SW 1271 (cell line): Measurements from ENCODE around the gene PGBD5.

Experiments used
- DNase-seq, 2 experiments: peaks; one replicate each; lab custom pipeline; 2025; lab: John Stamatoyannopoulos, UW

Gene PGBD5

DNA sequence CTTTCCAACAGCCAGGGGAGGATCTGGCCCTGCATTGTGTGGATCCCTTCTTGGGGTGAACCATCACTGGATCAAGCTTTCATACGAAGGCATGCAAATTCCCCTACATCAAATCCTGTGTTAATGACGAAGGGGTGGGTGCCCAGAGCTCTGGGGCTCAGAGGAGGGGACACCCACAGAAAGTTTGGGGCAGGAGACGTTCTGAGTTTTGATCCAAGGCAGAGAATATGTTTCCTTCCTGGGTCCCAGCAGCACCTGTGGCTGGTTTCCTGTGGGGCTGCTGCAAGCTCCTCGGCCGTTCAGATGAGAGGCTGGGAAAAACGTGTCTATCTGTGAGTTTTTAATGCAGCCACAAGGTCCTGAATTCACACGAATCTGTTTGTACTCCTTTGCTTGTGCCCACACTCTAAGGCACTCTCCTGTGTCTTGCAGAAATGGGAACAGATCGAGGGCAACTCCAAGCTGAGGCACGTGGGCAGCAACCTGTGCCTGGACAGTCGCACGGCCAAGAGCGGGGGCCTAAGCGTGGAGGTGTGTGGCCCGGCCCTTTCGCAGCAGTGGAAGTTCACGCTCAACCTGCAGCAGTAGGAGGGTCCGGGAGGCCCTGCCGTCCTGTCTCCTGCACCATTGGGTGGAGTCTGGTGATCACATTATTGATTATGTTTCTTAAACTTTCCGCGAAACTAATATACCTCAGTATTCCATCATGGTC lies 147.1 kb downstream of the PGBD5 start:
- no peak for DNase-seq

DNA sequence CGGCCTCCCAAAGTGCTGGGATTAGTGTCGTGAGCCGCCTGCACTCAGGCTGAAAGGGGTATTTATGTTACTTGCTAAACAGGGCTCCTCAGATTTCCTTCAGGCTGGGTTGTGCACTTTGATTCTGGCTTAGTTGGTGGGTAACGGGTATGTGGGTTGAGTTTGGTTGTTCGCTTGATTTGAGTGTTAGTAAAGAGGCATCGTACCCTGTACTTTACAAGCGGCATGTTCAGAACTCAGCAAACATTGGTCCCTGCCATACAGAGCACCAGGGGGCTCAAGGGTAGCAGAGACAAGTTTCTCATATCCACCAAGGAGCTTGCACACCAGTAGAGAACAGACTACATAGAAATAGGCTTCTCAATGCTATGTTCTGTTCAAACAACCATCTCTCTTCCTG lies 147.8 kb downstream of the PGBD5 start:
- no peak for DNase-seq

- no peak for DNase-seq
Measured at GRCh38 chr1:230277201-230278025, 148.7 kb downstream of the PGBD5 start.

GRCh38 chr1:230276401-230276800 lies 149.7 kb downstream of the PGBD5 start:
- DNase-seq: no peak

- DNase-seq: no peak
Measured at GRCh38 chr1:230274254-230274653, 151.9 kb downstream of the PGBD5 start.

- no peak for DNase-seq
Measured at GRCh38 chr1:230273141-230273710, 152.9 kb downstream of the PGBD5 start.

DNA sequence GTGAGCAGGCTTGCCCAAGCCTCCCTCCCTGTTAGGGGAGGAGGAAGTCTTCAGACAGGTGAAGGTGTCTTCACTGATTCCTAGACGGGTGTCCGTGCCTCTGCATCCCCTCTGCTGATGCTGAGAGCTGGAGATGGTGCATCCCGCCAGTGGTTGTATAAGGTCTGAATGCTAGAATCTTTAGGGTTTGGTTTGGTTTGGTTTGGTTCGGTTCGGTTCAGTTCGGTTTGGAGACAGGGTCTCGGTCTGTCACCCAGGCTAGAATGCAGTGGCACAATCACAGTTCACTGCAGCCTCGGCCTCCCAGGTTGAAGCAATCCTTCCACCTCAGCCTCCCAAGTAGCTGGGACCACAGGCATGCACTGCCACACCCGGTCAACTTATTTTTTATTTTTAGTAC lies 153.6 kb downstream of the PGBD5 start:
- DNase-seq: no peak

DNA sequence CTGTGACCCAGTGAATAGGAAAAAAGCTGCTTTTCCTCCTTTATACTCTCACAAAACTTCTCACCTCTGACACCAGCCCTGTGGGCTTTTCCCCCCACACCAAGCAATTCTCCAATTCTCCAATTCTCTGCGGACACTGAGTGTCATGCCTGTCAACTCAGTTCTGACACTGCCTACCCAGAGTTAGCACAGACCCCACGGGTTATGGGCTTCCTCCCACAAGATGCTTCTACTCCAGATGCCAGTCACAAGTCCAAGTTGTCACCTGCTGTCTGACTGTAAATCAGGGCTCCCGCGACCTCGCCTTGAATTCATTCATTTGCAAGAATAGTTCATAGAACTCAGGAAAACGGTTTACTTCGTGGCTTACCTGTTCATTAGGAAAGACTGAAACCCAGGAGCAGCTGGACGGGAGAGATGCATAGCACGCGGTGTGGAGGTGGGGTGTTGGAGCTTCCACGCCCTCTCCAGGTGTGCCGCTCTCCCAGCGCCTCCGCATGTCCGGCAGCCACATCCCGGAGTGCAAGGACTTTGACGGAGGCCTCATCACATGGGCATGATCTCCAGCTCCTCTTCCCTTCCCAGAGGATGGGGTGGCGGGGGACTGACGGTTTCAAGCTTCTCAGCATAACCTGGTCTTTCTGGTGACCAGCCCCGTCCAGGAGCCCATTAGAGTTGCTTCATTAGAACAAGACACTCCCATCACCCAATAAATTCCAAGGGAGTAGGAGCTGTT lies 154.7 kb downstream of the PGBD5 start:
- no peak for DNase-seq

DNA sequence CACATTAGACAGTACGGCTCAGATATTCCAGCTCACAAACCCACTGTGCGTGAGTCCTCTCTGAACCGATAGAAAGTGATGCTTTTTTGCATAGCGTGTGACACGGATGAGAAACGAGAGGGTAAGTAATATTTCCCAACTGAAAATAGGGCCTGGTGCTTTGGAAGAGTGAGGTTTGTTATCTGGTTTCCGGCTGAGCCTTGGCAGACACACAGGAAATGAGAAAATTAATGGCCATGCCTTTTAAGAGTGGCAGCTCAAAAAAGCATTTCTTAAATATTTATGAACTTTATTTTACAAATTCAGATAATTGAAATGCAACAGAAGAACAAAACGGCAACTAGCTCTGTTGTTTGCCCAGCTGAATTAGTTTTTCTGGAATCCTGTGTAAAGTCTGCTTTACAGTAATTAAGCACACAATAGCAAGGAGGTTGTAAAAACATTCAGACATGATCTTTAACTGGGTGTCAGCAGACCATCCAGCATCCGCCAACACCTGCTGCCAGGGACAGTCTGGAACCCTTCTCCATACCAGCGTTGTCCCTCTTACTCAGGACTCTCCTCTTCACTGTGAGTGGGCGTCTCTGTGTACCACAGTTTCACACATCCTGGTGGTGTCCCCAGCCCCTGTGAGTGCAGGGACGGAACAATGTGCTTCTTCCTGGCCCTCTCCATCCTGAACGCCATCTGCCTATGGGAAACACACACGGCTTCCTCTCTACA lies 155.4 kb downstream of the PGBD5 start:
- DNase-seq: no peak

- DNase-seq: no peak
Measured at GRCh38 chr1:230270185-230270558, 156.0 kb downstream of the PGBD5 start.

- peak; percentile 26 to 50 for DNase-seq
Measured at GRCh38 chr1:230268371-230269170, 157.6 kb downstream of the PGBD5 start.

DNA sequence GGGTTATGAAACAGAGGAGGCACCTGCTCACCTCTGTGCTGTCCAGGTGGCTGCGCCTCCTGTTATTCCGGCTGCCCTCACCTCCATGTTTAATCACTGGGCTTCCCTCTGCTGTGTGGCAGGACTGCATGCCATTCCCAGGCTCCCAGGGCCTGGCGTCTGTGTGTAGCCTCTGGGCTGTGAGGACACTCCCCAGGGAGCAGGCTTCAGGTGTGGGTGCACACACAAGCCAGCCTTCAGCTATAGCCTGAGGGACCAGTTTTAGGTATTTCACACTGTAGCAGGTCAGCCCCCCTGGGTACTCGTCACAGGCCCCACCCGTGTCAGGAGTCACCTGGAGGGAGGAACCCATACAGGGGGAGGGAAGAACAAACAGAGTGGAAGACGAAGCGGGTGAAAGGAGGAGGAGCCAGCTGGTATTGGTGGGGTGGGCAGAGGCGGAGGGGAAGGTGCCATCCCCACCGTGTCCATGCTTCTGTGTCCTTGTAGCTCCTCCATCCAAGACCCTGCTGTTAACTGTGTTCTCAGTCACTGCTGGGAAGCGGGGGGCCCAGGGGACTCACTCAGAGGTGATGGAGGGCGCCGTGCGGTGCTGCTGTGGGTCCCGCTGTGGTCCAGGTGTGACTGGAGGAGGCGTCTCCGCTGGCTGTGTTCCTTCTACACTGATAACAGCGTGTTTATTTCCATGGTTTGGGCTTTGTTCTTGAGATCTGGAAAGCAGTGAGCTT lies 158.6 kb downstream of the PGBD5 start:
- no peak for DNase-seq

GRCh38 chr1:230266456-230266855 lies 159.7 kb downstream of the PGBD5 start:
- no peak for DNase-seq

GRCh38 chr1:230265200-230266115 lies 160.7 kb downstream of the PGBD5 start:
- no peak for DNase-seq
